ENCODE results near the gene SH3D21. TPM values are rescaled to one million over a fixed set of nuclear protein-coding genes. Genes with fewer than 3 reads are reported as not detected.

SH3D21 gene
- total RNA-seq, 4 donors from 2014 or later, result 10.7 to 25.1 (median 16.9) TPM

DNA sequence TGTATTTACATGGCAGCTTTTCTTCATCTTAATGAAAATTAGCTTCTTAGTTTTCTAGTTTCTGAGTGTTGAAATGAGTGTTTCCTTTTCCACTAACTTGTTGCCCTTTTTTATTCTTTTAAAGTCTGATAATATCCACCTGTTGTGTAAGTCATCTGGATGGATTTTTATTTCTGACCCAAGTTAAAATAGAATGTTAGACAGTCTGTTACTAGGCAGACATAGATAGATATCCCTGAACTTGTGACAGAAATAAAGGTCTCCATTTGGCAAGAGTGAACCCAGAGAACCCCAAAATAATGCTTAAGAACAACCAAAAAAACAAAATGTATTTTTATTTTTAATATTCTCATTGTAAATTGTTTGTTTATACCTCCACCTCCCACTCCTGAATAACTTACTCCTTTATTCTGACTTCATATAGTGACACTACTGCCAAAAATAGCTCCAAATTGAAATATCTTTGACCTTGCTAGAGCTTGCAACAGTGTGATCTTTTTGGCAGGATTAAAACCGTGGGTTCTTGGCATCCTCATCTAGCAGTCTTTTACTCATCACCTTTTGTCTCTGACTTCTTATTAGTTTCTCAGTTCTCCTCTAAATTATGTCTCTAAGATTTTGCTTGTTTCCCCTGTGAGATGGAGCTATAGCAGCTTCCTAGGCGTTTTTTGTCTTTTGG, 26.9 kb upstream of the SH3D21 start:
- no peak overlapping the region for H3K4me3 ChIP-seq (replicated peaks in 1 of 3)
- H3K4me1 ChIP-seq, result peaks cover 10 to 24% of the 10 kb centered on the region in 2 donors
- H3K27ac ChIP-seq, result peak overlapping the region in 2 of 3 donors; percentile 24 to 26
- intact Hi-C loops (cut with DNase I), result loop anchor here (10.0 kb wide), 1 partner anchor 54 kb away; the partner anchor contains the start of gene THRAP3
- peaks cover 7 to 12% of the 10 kb centered on the region in 2 donors for H3K36me3 ChIP-seq
- DNase-seq, result no peak
- H3K27me3 ChIP-seq, result no peaks in the 10 kb centered on the region
- WGBS, 2 donors, result 45 to 61% methylated on average over 2 of the region's 2 CpGs
- TF ChIP-seq POLR2A (IDR thresholded peaks at IDR 0.05), result no peak
- TF ChIP-seq, protein P1, sequence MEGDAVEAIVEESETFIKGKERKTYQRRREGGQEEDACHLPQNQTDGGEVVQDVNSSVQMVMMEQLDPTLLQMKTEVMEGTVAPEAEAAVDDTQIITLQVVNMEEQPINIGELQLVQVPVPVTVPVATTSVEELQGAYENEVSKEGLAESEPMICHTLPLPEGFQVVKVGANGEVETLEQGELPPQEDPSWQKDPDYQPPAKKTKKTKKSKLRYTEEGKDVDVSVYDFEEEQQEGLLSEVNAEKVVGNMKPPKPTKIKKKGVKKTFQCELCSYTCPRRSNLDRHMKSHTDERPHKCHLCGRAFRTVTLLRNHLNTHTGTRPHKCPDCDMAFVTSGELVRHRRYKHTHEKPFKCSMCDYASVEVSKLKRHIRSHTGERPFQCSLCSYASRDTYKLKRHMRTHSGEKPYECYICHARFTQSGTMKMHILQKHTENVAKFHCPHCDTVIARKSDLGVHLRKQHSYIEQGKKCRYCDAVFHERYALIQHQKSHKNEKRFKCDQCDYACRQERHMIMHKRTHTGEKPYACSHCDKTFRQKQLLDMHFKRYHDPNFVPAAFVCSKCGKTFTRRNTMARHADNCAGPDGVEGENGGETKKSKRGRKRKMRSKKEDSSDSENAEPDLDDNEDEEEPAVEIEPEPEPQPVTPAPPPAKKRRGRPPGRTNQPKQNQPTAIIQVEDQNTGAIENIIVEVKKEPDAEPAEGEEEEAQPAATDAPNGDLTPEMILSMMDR (IDR thresholded peaks at IDR 0.05), result no peak
- no peaks in the 10 kb centered on the region for H3K9me3 ChIP-seq

DNA sequence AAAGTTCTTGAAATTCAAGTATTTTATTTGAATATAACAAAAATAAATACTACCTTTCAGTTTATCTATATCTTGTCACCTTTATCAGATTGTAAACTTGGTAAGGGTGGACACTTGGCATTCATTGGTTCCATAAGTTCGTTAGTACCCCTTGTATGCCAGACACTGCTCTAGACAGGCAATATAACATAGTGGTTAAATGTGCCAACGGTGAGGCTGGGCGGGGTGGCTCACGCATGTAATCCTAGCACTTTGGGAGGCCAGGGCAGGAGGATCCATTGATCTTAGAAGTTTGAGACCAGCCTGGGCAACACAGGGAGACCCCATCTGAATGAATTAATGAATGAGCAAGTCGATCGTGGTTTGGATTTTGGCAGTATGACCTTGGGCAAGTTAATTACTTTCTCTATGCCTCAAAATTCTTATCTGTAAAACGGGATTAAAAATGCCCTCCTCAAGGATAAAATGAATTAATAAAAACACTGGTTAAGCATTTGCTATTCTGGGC, 26.3 kb upstream of the SH3D21 start:
- peaks cover 7 to 12% of the 10 kb centered on the region in 2 donors for H3K36me3 ChIP-seq
- H3K9me3 ChIP-seq, result no peaks in the 10 kb centered on the region
- TF ChIP-seq, protein P1 (IDR thresholded peaks at IDR 0.05), result no peak
- no peak for TF ChIP-seq POLR2A (IDR thresholded peaks at IDR 0.05)
- intact Hi-C loops (cut with DNase I), result loop anchor here (10.0 kb wide), 1 partner anchor 55 kb away; the partner anchor contains the start of gene THRAP3
- no peaks in the 10 kb centered on the region for H3K27me3 ChIP-seq
- no peak overlapping the region for H3K4me3 ChIP-seq (replicated peaks in 1 of 3)
- DNase-seq, result no peak
- H3K4me1 ChIP-seq, result peaks cover 10 to 24% of the 10 kb centered on the region in 2 donors
- 91 to 92% methylated on average over 7 of the region's 7 CpGs for WGBS, 2 donors
- H3K27ac ChIP-seq, result peak overlapping the region in 2 of 3 donors; percentile 24 to 26

DNA sequence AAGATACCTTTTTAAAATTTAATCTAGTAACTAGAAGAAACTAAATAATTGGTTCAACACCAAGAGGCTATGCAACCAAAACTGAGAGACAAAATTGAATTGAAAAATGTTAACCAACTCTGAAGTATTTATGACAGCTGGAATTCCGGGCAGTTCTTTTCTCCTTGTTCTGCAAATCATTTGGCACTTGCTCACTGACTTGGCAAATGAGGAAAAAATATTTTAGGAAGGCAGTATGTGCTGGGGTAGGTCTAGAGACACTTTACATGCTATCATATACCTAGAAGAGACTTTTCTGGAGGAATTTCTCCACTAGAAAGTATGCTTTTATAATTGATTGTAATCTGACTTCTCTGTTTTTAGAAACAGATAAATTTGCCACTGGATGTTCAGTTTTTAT, 22.1 kb upstream of the SH3D21 start:
- no peak for DNase-seq
- Histone ChIP-seq H3K9me3 (no peaks in the 10 kb centered on the region), H3K36me3 (peaks cover 26 to 34% of the 10 kb centered on the region in 2 donors), H3K4me1 (peaks cover 11 to 23% of the 10 kb centered on the region in 2 donors), H3K27me3 (no peaks in the 10 kb centered on the region), H3K27ac (no peak overlapping the region), H3K4me3 (replicated peaks in 1 of 3) (no peak overlapping the region)
- TF ChIP-seq, protein P1 (IDR thresholded peaks at IDR 0.05), result no peak
- TF ChIP-seq POLR2A (IDR thresholded peaks at IDR 0.05), result no peak
- 56 to 78% methylated on average over 1 of the region's 1 CpG for WGBS, 2 donors
- intact Hi-C loops (cut with DNase I), result no loop called here

DNA sequence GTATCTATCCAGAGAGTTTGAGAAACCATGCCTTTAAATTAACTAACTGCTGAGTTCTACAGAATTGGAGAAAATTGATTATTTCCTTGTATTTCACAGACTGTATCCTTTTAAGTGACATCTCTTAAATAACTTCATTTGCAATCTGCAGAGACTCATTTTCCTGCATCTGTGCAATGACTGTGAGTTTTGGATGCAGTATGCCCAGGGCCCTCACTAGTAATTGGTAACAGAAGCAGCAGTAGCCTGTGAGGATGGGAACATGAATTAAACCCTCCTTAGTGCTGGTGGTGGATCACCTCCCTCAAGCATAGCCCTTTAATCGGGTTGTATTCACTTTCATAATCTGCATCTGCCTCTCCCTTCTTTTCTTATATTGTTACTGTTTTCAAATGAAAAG, 21.7 kb upstream of the SH3D21 start:
- peaks cover 31 to 38% of the 10 kb centered on the region in 2 donors for H3K36me3 ChIP-seq
- H3K27ac ChIP-seq, result no peak overlapping the region
- intact Hi-C loops (cut with DNase I), result no loop called here
- TF ChIP-seq POLR2A (IDR thresholded peaks at IDR 0.05), result no peak
- TF ChIP-seq, protein P1 (IDR thresholded peaks at IDR 0.05), result no peak
- 78 to 83% methylated on average over 1 of the region's 1 CpG for WGBS, 2 donors
- peaks cover 11 to 23% of the 10 kb centered on the region in 2 donors for H3K4me1 ChIP-seq
- DNase-seq, result no peak
- no peaks in the 10 kb centered on the region for H3K27me3 ChIP-seq
- H3K9me3 ChIP-seq, result no peaks in the 10 kb centered on the region
- no peak overlapping the region for H3K4me3 ChIP-seq (replicated peaks in 1 of 3)

All from thyroid gland (tissue), 4 donors.